GM12874 (cell line): Measurements from ENCODE around the gene JARID2.

Experiments
- TF ChIP-seq, protein P1 (sequence below): IDR thresholded peaks from 2 replicates; pipeline ENCODE4 v1.5.1; 2011; ENCODE audit warnings: low read depth, mild to moderate bottlenecking, control low read depth, low read length, moderate library complexity; ENCODE audit not compliant: insufficient read depth

JARID2 gene

DNA sequence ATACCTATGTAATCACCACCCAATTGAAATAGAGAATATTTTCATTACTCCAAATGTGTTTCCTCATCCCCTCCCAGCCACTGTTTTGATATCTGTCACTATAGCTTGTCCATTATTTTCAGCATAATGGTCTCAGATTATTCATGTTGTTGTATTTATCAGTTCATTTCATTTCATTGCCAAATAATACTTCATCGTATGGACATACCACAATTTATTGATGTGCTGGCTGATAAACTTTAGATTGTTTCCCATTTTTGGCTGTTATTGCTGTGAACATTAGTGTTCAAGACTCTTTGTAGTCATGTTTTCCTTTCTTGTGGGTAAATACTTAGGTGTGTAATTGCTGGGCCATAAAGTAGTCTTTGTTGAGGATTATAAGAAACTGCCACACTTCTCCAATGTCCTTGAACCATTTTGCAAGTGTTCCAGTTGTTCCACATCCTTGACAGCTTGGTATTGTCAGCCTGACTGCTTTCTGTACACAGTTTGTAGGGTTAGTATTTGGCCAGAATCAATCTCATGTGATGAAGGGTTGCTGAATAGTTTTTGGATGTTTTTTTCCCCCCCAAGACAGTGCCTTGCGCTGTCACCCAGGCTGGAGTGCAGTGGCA, 44.3 kb downstream of the JARID2 start:
- TF ChIP-seq, protein P1, sequence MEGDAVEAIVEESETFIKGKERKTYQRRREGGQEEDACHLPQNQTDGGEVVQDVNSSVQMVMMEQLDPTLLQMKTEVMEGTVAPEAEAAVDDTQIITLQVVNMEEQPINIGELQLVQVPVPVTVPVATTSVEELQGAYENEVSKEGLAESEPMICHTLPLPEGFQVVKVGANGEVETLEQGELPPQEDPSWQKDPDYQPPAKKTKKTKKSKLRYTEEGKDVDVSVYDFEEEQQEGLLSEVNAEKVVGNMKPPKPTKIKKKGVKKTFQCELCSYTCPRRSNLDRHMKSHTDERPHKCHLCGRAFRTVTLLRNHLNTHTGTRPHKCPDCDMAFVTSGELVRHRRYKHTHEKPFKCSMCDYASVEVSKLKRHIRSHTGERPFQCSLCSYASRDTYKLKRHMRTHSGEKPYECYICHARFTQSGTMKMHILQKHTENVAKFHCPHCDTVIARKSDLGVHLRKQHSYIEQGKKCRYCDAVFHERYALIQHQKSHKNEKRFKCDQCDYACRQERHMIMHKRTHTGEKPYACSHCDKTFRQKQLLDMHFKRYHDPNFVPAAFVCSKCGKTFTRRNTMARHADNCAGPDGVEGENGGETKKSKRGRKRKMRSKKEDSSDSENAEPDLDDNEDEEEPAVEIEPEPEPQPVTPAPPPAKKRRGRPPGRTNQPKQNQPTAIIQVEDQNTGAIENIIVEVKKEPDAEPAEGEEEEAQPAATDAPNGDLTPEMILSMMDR = no peak

DNA sequence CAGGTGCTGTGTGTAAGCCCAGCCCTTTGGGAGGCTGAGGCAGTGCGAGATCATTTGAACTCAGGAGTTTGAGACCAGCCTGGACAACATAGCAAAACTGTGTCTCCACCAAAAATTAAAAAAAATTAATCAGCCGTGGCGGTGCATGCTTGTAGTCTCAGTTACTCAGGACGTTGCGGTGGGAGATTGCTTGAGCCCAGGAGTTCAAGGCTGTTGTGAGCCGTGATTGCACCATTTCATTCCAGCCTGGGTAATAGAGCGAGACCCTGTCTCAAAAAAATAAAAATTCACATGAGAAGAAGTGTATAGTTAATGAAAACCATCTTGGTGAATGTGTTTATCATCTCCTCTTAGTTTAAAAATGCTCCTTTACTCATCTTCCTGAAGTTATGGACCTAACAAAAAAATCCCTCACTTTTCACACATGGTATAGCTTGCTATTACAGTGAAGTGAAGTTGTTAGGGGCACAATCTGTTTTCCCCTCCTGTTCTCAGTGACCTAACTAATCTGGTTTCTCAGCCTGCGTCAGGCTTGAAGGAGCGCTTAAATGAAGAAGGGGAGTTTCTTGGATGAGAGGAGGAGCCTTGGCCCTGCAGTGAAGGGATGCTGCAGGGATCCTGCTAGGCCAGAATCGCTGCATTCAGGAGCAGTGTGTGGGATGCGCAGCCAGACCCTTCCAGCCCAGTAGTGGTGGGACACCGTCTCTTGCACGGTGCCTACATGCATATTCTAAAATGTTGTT, 45.3 kb downstream of the JARID2 start:
- TF ChIP-seq, protein P1 = no peak

GRCh38 chr6:15292721-15293302, 46.9 kb downstream of the JARID2 start:
- TF ChIP-seq, protein P1 = no peak

DNA sequence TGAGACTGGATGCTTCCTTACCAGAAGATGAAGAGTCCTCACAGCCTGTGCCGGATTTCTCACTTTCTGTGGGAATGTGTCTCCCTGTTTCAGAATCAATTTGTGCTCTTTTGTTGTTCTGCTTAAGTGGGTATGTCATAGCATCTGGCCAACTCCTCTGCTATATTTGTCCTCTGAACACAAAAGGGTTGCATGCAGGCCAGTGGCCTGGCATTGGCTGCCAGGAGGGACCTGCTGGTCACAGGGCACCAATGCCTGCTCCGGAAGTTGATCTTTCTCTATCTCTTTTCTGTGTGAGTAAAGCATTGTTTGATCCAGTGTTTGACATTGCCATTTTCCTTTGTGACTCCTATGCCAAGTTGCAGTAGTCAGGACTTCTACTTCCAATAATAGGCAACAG, 47.8 kb downstream of the JARID2 start:
- TF ChIP-seq, protein P1 = no peak

DNA sequence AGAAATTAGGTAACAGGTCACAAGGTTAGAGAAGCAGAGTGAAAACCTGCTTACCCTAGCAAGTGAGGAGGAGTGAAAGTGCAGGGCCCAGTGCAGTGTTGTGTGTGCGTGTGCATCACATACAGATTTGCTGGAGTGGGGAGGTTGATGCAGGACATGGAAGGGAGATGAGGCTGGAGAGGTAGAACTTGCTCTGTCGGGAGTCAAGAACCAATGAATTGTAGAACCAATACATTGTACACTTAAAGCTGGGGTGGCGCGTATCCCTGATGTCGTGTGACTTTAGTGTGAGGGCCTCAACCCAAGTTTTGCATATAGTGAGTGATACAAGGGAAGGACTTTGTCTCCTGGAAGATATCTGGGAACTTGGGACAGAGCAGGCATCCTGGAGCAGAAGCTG, 48.6 kb downstream of the JARID2 start:
- TF ChIP-seq, protein P1 = no peak

DNA sequence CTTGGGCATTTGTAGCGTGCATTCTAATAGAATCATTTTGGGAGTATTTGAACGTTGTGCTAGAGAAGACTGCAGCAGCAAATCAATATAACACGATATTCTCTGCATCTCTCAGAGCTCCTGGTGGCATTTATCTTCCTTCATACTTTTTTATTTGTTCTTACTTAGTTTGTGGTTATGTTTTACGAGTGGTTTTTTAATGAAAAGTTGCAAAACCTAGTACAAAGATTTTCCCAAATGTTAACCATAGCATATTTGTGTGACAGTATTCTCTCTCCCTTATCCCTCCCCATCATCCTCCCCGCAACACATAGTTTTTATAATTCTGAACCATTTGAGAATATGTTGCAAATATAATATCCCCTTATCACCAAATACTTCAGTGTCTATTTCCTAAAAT, 50.4 kb downstream of the JARID2 start:
- TF ChIP-seq, protein P1 = no peak

GRCh38 chr6:15296735-15297134, 50.9 kb downstream of the JARID2 start:
- TF ChIP-seq, protein P1 = no peak
